Neural progenitor cell (in vitro differentiated cells): ENCODE results near the gene PRKAR2A.

ENCODE experiments used
- CTCF ChIP-seq: fragments of 200-600 bp; sonication (generic); IDR thresholded peaks from 2 replicates; pipeline ENCODE4 v1.5.1; 2017; ENCODE audit warnings: antibody characterized with exemption, mild to moderate bottlenecking
- EZH2 ChIP-seq: fragments of 200-600 bp; sonication (generic); IDR thresholded peaks from 2 replicates; pipeline ENCODE4 v1.6.1; 2017; ENCODE audit warnings: antibody characterized with exemption, mild to moderate bottlenecking, moderate library complexity

- TF ChIP-seq CTCF: no peak
- TF ChIP-seq EZH2: no peak
Measured at GRCh38 chr3:48848816-48849515, 1.3 kb upstream of the PRKAR2A start.
